Measurements from ENCODE around the gene PXMP4.

DNA sequence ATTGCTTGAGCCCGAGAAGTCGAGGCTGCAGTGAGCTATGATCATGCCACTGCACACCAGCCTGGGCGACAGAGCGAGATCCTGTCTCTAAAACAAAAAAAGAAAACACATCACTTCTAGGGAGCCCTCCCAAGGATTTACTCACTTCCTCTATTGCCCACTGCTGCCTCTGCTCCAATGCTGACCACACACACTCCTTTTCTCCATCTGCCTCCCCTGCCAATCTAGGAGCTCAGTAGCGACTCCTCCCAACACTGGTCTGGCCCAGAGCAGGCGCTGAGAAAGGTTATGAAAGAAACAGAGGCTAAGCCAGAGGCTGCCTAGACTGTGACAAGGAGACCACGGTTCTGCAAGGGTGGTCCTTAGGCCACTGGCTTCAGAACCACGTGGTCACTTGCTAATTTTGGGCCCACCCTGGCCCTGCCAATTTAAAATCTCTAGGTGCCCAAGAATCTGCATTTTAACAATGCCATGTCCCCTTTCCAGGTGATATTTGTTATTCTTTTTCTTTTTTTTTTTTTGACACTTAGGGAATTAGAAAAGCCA lies 32.7 kb downstream of the PXMP4 start:
- TF ChIP-seq ARNTL (CRISPR knock-in tag; IDR thresholded peaks at IDR 0.05; ENCODE audit: borderline replicate concordance, low read depth) (no peak), PATZ1 (CRISPR knock-in tag; IDR thresholded peaks at IDR 0.05; ENCODE audit: borderline replicate concordance) (no peak), ZFP3 (CRISPR knock-in tag; IDR thresholded peaks at IDR 0.05) (no peak), GLIS3 (CRISPR knock-in tag; IDR thresholded peaks at IDR 0.05) (no peak), ZNF70 (CRISPR knock-in tag; IDR thresholded peaks at IDR 0.05) (no peak)
